Calu3 (cell line): ENCODE data around the gene SYNE1. TPM values are rescaled to one million over a fixed set of nuclear protein-coding genes. Genes with fewer than 3 reads are reported as not detected.

Source experiments
- BruUV-seq: library from RNA; stranded (reverse); fragments of 400-500 nt; replicated peaks from 2 replicates; lab custom pipeline; 2021; lab: Mats Ljungman, UMichigan
- CTCF ChIA-PET: fragments of 300-600 bp; sonication (Branson Sonifier 250); formaldehyde crosslinking; loops from one replicate; lab custom pipeline; 2022; ENCODE audit warnings: antibody characterized with exemption; lab: Charles Lee
- DNase-seq: peaks from one replicate; pipeline ENCODE4 v3.0.0; 2022
- H3K27ac Mint-ChIP-seq: one replicate; pipeline ENCODE4 v1.8.0; 2022; ENCODE audit warnings: mixed read lengths; ENCODE audit not compliant: unreplicated experiment
- H3K27me3 Mint-ChIP-seq: one replicate; pipeline ENCODE4 v1.8.0; 2022; ENCODE audit warnings: mixed read lengths; ENCODE audit not compliant: unreplicated experiment
- H3K36me3 Mint-ChIP-seq: one replicate; pipeline ENCODE4 v1.8.0; 2022; ENCODE audit warnings: mild to moderate bottlenecking, moderate library complexity, mixed read lengths; ENCODE audit not compliant: insufficient read depth, unreplicated experiment
- H3K4me1 Mint-ChIP-seq: one replicate; pipeline ENCODE4 v1.8.0; 2022; ENCODE audit warnings: mild to moderate bottlenecking, low read depth, mixed read lengths; ENCODE audit not compliant: unreplicated experiment
- H3K4me3 Mint-ChIP-seq: one replicate; pipeline ENCODE4 v1.8.0; 2022; ENCODE audit warnings: mild to moderate bottlenecking, low read depth, moderate library complexity, mixed read lengths; ENCODE audit not compliant: unreplicated experiment
- H3K9me3 Mint-ChIP-seq: one replicate; pipeline ENCODE4 v1.8.0; 2022; ENCODE audit warnings: low read depth, mixed read lengths; ENCODE audit not compliant: unreplicated experiment
- CTCF ChIP-seq: fragments of 200-600 bp; IDR thresholded peaks from one replicate; pipeline ENCODE4 v1.8.0; 2022; ENCODE audit warnings: antibody characterized with exemption; ENCODE audit not compliant: unreplicated experiment
- intact Hi-C: fragments of 100-400 bp; cut with micrococcal nuclease; formaldehyde crosslinking; loops from one replicate; pipeline ENCODE4 v1.10.0; 2022; ENCODE audit not compliant: unreplicated experiment
- total RNA-seq: library from RNA; stranded (reverse); gene quantifications from 2 replicates; pipeline ENCODE4 v1.2.3, GENCODE V29; 2022

Gene SYNE1
- total RNA-seq, 1 experiment from 2014 or later = 28.1 TPM

- Mint-ChIP-seq H3K27me3 (no peaks in the 10 kb centered on the region), H3K4me3 (no peak overlapping the region), H3K36me3 (no peaks in the 10 kb centered on the region), H3K4me1 (no peaks in the 10 kb centered on the region), H3K27ac (no peak overlapping the region), H3K9me3 (no peaks in the 10 kb centered on the region)
- intact Hi-C loops = no loop called here
- BruUV-seq = no TSS peak
- no peak for DNase-seq
- CTCF ChIA-PET = no interaction called here
- TF ChIP-seq CTCF = no peak
Observed at GRCh38 chr6:152248980-152249379, 388.2 kb downstream of the SYNE1 start.

GRCh38 chr6:152246554-152247337 lies 390.4 kb downstream of the SYNE1 start:
- Mint-ChIP-seq H3K36me3 (no peaks in the 10 kb centered on the region), H3K9me3 (no peaks in the 10 kb centered on the region), H3K4me1 (no peaks in the 10 kb centered on the region), H3K4me3 (no peak overlapping the region), H3K27me3 (no peaks in the 10 kb centered on the region), H3K27ac (no peak overlapping the region)
- intact Hi-C loops = no loop called here
- CTCF ChIA-PET = no interaction called here
- no peak for TF ChIP-seq CTCF
- no peak for DNase-seq
- BruUV-seq = no TSS peak

GRCh38 chr6:152244998-152245630 lies 392.0 kb downstream of the SYNE1 start:
- H3K36me3 Mint-ChIP-seq = no peaks in the 10 kb centered on the region
- CTCF ChIA-PET = no interaction called here
- H3K4me1 Mint-ChIP-seq = no peaks in the 10 kb centered on the region
- BruUV-seq = no TSS peak
- H3K4me3 Mint-ChIP-seq = no peak overlapping the region
- intact Hi-C loops = no loop called here
- H3K27me3 Mint-ChIP-seq = no peaks in the 10 kb centered on the region
- H3K9me3 Mint-ChIP-seq = no peaks in the 10 kb centered on the region
- no peak for TF ChIP-seq CTCF
- H3K27ac Mint-ChIP-seq = no peak overlapping the region
- DNase-seq = no peak

- H3K27ac Mint-ChIP-seq = no peak overlapping the region
- DNase-seq = no peak
- no peak overlapping the region for H3K4me3 Mint-ChIP-seq
- CTCF ChIA-PET = no interaction called here
- intact Hi-C loops = no loop called here
- H3K4me1 Mint-ChIP-seq = no peaks in the 10 kb centered on the region
- TF ChIP-seq CTCF = no peak
- no peaks in the 10 kb centered on the region for H3K27me3 Mint-ChIP-seq
- BruUV-seq = no TSS peak
- no peaks in the 10 kb centered on the region for H3K36me3 Mint-ChIP-seq
- no peaks in the 10 kb centered on the region for H3K9me3 Mint-ChIP-seq
Observed at GRCh38 chr6:152241013-152241766, 396.0 kb downstream of the SYNE1 start.
